Ishikawa (cell line): ENCODE data around the gene ARMH4.

Source experiments
- CEBPB ChIP-seq: IDR thresholded peaks from 2 replicates; pipeline ENCODE4 v1.6.1; 2012
- EP300 ChIP-seq: IDR thresholded peaks from 2 replicates; pipeline ENCODE4 v1.6.1; 2012; ENCODE audit warnings: borderline replicate concordance
- TAF1 ChIP-seq: IDR thresholded peaks from 2 replicates; pipeline ENCODE4 v1.6.1; 2012; ENCODE audit warnings: low read depth, mild to moderate bottlenecking
- TCF12 ChIP-seq: IDR thresholded peaks from 2 replicates; pipeline ENCODE4 v1.6.1; 2012; ENCODE audit warnings: low read depth
- TEAD4 ChIP-seq: IDR thresholded peaks from 2 replicates; pipeline ENCODE4 v1.6.1; 2012
- TF ChIP-seq, protein P1 (sequence below): IDR thresholded peaks from 2 replicates; pipeline ENCODE4 v1.6.1; 2012; ENCODE audit warnings: low read depth, mild to moderate bottlenecking

DNA sequence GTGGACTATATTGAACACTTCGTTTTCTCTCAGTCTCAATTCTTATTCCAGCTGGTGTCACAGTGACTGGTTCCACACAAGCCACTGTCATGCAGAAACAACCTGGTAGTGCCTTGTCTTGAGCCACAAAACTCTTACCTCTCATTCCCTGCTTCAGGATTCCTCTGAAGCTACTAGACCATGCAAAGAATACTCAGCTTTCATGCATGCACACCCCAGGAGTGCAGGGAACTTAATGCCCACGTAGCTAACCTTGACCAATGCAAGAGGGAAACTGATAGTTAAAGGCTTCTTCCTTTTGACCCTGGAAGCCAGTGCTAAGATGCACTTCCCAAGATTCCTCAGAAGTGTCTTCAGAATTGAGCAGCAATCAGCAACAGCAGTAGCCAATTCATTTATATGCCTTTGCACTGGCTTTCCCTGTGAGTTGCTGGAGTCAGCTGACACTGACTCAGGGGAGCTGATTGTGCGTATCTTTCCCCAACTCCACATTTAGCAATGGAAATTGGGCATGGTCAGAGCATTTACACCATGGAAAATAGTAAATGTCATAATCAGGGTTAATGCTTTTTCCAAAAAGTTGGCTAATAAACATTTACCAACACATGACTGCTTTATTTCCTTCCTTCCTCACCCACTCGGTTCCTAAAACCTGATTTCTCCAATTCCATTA, 172.5 kb downstream of the ARMH4 start:
- TF ChIP-seq CEBPB (no peak), TEAD4 (no peak), TCF12 (no peak), EP300 (no peak), TAF1 (no peak)
- TF ChIP-seq, protein P1, sequence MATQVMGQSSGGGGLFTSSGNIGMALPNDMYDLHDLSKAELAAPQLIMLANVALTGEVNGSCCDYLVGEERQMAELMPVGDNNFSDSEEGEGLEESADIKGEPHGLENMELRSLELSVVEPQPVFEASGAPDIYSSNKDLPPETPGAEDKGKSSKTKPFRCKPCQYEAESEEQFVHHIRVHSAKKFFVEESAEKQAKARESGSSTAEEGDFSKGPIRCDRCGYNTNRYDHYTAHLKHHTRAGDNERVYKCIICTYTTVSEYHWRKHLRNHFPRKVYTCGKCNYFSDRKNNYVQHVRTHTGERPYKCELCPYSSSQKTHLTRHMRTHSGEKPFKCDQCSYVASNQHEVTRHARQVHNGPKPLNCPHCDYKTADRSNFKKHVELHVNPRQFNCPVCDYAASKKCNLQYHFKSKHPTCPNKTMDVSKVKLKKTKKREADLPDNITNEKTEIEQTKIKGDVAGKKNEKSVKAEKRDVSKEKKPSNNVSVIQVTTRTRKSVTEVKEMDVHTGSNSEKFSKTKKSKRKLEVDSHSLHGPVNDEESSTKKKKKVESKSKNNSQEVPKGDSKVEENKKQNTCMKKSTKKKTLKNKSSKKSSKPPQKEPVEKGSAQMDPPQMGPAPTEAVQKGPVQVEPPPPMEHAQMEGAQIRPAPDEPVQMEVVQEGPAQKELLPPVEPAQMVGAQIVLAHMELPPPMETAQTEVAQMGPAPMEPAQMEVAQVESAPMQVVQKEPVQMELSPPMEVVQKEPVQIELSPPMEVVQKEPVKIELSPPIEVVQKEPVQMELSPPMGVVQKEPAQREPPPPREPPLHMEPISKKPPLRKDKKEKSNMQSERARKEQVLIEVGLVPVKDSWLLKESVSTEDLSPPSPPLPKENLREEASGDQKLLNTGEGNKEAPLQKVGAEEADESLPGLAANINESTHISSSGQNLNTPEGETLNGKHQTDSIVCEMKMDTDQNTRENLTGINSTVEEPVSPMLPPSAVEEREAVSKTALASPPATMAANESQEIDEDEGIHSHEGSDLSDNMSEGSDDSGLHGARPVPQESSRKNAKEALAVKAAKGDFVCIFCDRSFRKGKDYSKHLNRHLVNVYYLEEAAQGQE, result no peak
